Stimulated activated CD4-positive, alpha-beta T cell treated with anti-CD3 and anti-CD28 coated beads, Interleukin-2, amount 100 ng/mL, for 4 hours (primary cell): ENCODE measurements around the gene REM1.
"Not testable (repeated sequence)": the region's sequence is repeated elsewhere in the genome, so short reads cannot be mapped to it uniquely, and the experiment has no call there.

Experiments used
- DNase-seq: peaks from one replicate; pipeline ENCODE4 v3.0.0-alpha.2; 2020; ENCODE audit warnings: low read depth

Gene REM1

DNA sequence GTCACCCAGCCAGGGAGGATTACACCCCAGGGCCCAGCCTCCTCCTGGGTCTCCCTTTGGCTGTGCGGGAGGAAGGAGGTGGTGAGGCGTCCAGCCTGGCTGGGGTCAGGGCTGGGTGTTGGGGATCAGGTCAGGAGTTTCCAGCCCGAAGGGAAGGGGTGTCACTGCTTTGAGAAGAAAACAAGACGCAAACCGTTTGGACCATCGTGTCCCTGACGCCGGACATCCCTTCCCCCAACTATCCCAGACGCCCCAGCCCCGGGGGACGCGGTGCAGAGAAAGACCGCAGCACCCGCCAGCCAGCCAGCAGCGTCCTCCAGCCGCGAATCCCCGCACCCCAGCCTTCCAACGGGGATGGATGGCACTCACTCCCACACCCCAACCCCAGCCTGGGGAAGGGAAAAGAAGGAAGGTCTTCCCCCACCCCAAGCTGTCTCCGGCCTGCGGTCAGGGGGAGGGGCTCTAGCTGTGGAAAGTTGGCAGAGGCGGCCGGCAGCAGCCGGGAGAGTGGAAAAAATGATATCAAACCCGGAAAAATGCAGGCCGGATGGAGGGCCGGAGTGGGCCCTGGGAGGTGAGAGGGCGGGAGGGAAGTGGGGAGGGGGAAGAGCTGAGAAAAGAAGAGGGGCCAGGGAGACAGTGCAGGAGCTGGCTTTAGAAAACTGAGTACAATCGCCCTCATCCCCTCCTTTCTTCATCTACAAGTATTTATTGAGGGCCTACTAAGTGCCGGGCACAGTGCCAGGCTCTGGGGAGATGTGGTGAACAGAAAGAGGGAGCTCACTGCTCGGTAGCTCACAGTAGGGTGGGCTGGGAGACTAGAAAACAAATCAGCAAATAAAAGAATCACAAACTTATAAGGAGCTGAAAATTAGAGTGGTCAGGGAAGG, 10.6 kb downstream of the REM1 start:
- no peak for DNase-seq

DNA sequence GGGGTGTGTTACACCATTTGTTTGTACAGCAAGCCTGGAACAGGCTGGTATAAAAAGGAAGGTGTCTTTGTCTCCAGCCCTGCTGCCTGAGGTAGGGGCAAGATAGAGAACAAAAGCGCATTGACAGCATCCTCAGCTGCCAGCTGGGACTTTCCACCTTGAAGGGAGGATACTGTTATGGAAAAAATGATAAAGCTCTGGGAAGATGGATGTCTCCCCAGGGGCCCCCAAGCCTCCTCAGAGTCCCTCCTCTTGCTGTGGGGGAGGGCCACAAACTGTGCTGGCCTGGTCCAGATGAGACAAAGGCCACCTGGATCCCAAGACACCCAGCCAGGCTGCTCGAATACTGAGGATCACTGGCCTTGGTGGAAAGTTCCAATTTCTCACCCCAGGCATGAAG, 13.0 kb downstream of the REM1 start:
- DNase-seq, result no peak

DNA sequence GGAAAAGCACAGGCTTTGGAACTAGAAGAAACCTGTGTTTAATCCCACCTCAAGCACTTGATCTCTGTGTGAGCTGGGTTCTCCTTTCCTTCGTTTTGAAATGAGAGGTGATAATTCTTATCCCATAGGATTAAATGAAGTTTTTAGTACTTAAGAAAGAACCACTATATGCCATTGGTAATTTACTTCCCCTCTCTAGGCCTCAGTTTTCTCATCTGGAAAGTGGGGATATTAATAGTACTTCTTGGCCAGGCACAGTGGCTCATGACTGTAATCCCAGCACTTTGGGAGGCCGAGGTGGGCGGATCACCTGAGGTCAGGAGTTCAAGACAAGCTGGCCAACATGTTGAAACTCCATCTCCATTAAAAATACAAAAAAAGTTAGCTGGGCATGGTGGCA, 14.1 kb downstream of the REM1 start:
- DNase-seq, result no peak

DNA sequence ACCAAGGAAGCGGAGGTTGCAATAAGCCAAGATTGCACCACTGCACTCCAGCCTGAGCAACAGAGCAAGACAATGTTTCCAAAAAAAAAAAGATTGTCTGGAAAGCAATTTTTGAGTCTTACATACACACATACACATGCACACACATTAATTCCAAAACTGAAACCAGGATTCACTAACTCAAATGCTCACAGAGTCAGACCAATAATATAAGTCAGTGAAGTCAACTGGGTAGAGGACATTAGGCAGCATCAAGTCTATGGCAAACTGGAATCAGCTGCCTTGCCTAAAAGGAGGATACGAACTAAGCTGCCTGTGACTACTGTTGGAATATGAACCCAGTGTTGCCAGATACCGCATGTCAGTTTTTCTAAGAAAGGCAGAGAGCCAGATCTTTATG, 15.7 kb downstream of the REM1 start:
- DNase-seq, result no peak

DNA sequence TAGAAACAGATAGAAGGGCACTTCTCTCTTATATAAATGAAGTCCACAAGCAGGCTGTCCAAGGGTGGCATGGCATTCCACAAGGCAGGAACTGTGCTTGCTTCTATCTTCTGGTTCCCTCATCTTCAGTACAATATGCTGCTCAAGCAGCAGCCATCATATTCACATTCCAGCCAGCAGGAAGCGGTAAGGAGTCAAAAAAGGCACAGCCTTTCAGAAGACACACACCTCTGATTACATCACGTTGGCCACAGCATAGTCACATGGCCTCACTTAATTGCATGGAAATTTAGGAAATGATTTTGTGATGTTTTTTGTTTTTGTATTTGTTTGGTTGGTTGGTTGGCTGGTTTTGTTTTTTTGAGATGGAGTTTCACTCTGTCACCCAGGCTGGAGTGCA, 19.0 kb downstream of the REM1 start:
- no peak for DNase-seq

DNA sequence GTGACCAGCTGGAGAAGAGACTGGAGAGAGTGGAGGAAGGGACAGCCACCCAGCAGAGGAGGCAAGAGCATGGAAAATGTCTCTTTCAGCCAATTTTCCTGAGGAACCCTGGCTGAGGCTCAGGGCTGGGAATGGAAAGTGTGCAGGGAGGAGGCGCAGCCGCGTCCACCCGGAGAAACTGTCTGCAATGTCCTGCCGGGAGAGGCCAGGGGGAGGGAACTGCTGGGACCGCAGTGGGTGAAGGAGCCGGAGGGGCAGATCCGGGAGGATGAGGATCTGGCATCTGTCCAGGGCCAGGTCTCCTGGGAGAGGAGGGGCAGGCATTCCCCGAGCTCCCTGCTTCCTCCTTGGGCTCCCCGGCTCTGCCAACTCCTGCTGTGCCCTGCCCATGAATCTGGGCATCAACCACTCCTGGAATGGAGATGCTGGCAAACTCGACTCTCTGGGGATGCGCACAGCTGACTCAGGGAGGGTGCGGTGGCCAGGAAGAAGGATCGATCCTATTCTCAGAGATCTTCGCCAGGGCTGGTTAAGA, 21.7 kb downstream of the REM1 start:
- no peak for DNase-seq

- no peak for DNase-seq
These were observed 22.9 kb downstream of the REM1 start for GRCh38 chr20:31497838-31498540.

- no peak for DNase-seq
These were observed 25.4 kb downstream of the REM1 start for GRCh38 chr20:31500527-31500926.

GRCh38 chr20:31502884-31503673, 28.0 kb downstream of the REM1 start:
- peak; percentile 63 for DNase-seq

- no peak for DNase-seq
These were observed 30.8 kb downstream of the REM1 start for GRCh38 chr20:31505903-31506302.

DNA sequence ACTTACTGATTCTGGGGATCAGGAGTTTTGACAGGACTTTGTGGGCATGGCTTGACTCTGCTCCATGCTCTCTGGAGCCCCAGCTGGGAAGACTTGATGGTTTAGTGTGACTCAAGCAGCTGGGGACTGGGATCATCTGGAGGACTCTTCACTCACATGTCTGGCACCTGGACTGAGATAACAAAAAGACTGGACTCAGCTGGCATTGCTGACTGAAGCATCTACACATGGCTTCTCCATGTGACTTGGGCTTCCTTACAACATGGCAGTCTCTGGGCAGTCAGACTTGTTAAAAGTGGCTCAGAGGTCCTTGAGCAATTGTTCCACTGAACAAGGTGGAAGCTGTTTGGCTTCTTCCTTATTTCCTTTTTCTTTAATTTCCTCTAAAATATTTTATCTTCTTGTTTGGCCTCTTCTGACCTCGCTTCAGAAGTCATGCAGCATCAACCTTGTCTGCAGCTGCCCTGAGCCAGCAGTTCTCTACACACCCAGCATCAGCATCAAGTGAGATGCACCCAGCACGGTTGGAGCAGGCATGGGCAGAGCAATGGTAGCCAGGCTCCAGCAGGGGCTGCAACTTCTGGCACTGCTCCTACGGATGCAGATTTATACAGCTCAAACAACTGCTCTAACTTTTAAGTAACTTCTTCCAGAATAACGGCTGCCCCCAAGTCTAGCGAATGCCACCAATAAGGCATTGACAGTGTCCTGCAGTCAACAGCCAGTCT, 33.6 kb downstream of the REM1 start:
- DNase-seq, result no peak

DNA sequence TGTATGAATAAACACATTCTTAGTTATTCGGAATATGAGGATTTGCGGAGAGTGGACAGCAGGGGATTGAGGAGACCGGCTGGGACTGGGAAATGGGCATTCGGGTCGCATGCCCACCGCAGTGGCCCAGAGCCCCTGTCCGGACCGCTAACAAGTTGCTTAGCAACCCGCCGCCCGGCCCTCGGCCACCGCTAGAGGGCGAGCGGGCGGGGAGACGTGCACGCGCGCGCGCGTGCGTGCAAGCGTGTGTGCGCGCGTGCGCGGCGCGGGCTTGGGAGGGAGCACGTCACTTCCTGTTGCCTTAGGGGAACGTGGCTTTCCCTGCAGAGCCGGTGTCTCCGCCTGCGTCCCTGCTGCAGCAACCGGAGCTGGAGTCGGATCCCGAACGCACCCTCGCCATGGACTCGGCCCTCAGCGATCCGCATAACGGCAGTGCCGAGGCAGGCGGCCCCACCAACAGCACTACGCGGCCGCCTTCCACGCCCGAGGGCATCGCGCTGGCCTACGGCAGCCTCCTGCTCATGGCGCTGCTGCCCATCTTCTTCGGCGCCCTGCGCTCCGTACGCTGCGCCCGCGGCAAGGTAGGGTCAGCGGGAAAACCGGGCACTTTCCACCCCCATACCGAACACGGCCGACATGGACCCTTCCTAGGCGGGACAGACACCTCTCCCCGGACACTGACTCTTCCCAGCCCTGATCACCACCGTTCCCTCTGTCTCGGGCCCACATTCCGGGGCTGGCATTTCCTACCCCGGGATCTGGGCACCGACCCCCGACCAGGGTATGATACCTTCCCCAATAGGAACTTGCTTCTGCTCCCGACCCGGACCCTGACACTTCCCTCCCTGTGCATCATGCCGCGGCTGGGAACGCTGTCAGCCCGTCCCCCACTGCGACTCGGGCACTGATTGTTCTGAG, 39.3 kb downstream of the REM1 start, which contains the start of gene HM13:
Gene HM13, plus strand, starts transcription at position 289 of the 918 bp plus-strand sequence. Its CDS starts 110 bp downstream, at position 399.
- DNase-seq, result peak; percentile 82

GRCh38 chr20:31515072-31515774, 40.1 kb downstream of the REM1 start:
- DNase-seq, result no peak

DNA sequence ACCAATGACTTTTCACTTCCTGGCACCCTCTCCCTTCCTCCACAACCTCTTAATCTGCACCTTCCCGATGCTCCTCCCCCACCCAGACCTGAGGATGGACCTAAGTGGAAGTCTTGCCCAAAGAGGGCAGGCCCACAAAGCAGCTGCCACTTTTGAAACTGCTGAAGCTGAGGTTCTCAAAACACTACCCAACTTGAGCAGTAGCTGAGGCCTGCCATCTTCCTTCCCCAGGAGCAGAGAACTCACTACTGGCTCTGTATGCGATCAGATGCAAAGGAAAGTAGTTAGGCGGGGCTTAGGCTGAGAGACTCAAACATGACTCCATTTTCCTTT, 40.7 kb downstream of the REM1 start:
- no peak for DNase-seq

DNA sequence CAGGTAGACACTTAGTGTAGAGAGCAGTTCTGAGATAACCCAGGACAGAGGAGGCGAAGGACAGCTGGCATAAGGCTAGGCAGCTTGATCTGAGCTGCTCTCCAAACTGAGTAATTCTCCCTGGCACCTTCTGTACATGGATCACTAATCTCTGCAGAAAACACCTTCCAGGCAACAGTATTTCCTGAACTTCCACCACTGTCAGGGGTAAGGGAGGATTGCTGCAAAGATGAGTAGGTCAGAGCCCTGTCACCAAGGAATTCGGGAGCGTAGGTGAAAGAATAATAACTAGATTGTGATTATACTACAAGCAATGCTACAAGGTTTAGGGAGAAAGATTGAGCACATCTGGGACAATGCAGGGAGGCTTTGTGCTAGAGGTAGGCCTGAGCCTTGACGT, 41.1 kb downstream of the REM1 start:
- DNase-seq, result no peak

DNA sequence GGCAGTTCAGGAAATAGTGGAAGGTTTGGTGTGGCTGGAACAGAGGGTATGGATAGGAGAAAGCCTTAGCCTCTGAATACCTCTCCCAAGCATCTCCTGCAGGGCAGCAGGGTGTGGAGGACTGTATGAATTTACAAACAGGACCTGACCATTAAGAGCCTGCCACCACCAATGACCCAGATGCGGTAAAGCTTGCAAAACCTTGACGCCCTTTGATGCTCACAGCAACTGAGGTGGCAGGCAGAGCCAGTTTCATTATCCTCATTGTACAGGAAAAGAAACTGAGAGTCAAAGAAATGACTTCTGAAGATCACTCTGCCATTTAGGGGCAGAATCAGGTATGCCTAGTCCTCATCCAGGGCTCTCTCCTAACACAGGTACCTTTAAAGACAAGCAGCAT, 41.6 kb downstream of the REM1 start:
- no peak for DNase-seq

DNA sequence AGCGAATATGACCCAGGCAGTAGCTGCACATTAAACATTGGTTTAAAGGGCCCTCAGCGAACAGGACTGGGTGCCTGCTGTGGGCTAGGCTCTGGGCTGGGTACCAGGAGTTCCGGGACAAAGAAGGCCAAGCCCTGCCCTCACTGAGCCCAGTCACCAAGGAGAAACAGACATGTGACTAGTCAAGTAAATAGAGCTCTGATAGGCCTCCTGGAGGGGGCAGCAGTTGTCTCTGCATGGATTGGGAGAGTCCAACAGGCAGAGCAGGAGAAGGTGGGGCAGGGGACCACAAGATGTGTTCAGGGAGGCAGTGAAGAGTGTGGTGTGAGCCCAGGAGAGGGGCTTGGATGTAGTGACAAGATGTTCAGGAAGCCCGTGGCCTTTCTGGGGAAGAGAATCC, 42.3 kb downstream of the REM1 start:
- no peak for DNase-seq

DNA sequence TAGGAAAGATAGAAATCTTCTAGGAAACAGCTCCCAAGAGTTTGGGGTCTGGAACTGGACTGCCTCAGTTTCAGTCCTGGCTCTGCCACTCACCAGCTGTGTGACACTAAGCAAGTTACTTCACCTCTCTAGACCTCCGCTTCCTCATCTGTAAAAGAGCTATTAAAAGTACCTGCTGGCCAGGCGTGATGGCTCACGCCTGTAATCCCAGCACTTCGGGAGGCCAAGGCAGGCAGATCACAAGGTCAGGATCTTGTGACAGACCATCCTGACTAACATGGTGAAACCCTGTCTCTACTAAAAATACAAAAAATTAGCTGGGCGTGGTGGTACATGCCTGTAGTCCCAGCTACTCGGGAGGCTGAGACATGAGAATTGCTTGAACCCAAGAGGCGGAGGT, 46.2 kb downstream of the REM1 start:
- not testable (repeated sequence) for DNase-seq

DNA sequence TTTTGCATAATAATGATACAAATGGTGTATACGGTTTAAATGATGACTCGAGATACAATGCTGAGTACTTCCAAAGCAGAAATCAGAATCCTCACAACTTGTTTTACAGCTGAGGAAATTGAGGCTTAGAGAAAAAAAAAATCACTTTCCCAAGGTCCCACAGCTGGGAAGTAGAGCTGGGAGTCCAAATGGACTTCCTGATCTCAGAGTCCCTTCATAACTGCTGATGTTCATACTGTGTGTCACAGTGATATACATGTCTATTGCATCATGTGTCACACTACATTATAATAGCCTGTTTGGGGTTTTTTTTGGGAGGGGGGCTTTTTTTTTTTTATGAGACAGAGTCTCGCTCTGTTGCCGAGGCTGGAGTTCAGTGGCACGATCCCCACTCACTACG, 47.6 kb downstream of the REM1 start:
- no peak for DNase-seq
